OCI-LY7 (cell line): Measurements from ENCODE around the gene WIPF1. TPM values are rescaled to one million over a fixed set of nuclear protein-coding genes. Genes with fewer than 3 reads are reported as not detected.

Experiments used
- BruUV-seq: library from RNA; stranded (reverse); fragments of 400-500 nt; replicated peaks from 2 replicates; lab custom pipeline; 2021; lab: Mats Ljungman, UMichigan
- CTCF ChIA-PET: fragments of 300-600 bp; sonication (Branson Sonifier 250); formaldehyde crosslinking; loops from one replicate; lab custom pipeline; 2022; ENCODE audit warnings: antibody characterized with exemption; ENCODE audit not compliant: unreplicated experiment; lab: Charles Lee
- POLR2A ChIA-PET: fragments of 300-600 bp; sonication (Branson Sonifier 250); formaldehyde crosslinking; loops from one replicate; lab custom pipeline; 2022; ENCODE audit warnings: antibody characterized with exemption; lab: Charles Lee
- DNase-seq: peaks from one replicate; pipeline ENCODE4 v3.0.0-alpha.2; 2015; ENCODE audit warnings: low spot score
- H2AFZ ChIP-seq: fragments of 200-600 bp; sonication (generic), shearing (Covaris generic); 2 replicates; pipeline ENCODE4 v1.6.1; 2014; ENCODE audit warnings: mild to moderate bottlenecking, antibody characterized with exemption, low read length, moderate library complexity
- H3K27ac ChIP-seq: fragments of 200-600 bp; sonication (generic); 2 replicates; pipeline ENCODE4 v1.5.1; 2014; ENCODE audit warnings: mixed run types, low read depth, mild to moderate bottlenecking, moderate library complexity, low read length, inconsistent platforms; ENCODE audit not compliant: poor library complexity, severe bottlenecking
- H3K36me3 ChIP-seq: fragments of 200-600 bp; sonication (generic); 2 replicates; pipeline ENCODE4 v1.6.1; 2014; ENCODE audit warnings: mild to moderate bottlenecking, antibody characterized with exemption, low read length, moderate library complexity, mixed read lengths; ENCODE audit not compliant: insufficient read depth
- H3K4me1 ChIP-seq: fragments of 200-600 bp; sonication (generic); 2 replicates; pipeline ENCODE4 v1.5.1; 2014; ENCODE audit warnings: mild to moderate bottlenecking, low read length; ENCODE audit not compliant: insufficient read depth, poor library complexity, severe bottlenecking
- H3K4me2 ChIP-seq: fragments of 200-600 bp; sonication (generic); 2 replicates; pipeline ENCODE4 v1.6.1; 2014; ENCODE audit warnings: mild to moderate bottlenecking, low read length
- H3K4me3 ChIP-seq: fragments of 200-600 bp; sonication (generic); 2 replicates; pipeline ENCODE4 v1.5.1; 2014; ENCODE audit warnings: mild to moderate bottlenecking, low read depth, low read length; ENCODE audit not compliant: poor library complexity, severe bottlenecking
- H3K79me2 ChIP-seq: fragments of 200-600 bp; sonication (generic); 2 replicates; pipeline ENCODE4 v1.6.1; 2016; ENCODE audit warnings: low read depth, mild to moderate bottlenecking, low read length, moderate library complexity, mixed read lengths; ENCODE audit not compliant: insufficient read depth
- H3K9me2 ChIP-seq: fragments of 200-600 bp; sonication (generic); 2 replicates; pipeline ENCODE4 v1.6.1; 2016; ENCODE audit warnings: mild to moderate bottlenecking, low read length, mixed read lengths; ENCODE audit not compliant: insufficient read depth
- H3K9me3 ChIP-seq: fragments of 200-600 bp; sonication (generic); 2 replicates; pipeline ENCODE4 v1.6.1; 2014; ENCODE audit warnings: mild to moderate bottlenecking, mixed run types, low read length, mixed read lengths
- H4K20me1 ChIP-seq: fragments of 200-600 bp; sonication (generic); 2 replicates; pipeline ENCODE4 v1.6.1; 2014; ENCODE audit warnings: mild to moderate bottlenecking, antibody characterized with exemption, low read length, moderate library complexity, mixed read lengths; ENCODE audit not compliant: insufficient read depth
- CTCF ChIP-seq: fragments of 200-600 bp; sonication (generic); conservative IDR thresholded peaks from 2 replicates; pipeline ENCODE4 v1.5.1; 2014; ENCODE audit warnings: mild to moderate bottlenecking, antibody characterized with exemption, low read length, moderate library complexity, mixed read lengths
- EZH2phosphoT487 ChIP-seq: fragments of 200-600 bp; sonication (generic); IDR thresholded peaks from 2 replicates; pipeline ENCODE4 v1.6.1; 2018; ENCODE audit warnings: low read depth, borderline replicate concordance, mild to moderate bottlenecking, mixed run types, antibody characterized with exemption, low read length, moderate library complexity, mixed read lengths
- intact Hi-C: fragments of 100-400 bp; cut with micrococcal nuclease; formaldehyde crosslinking; loops from one replicate; pipeline ENCODE4 v1.10.0; 2022; ENCODE audit not compliant: unreplicated experiment
- total RNA-seq, 2 experiments: library from RNA; depleted of rRNA in 1 of 2; stranded (reverse); fragments of >200 nt in 1 of 2; shearing (Covaris generic) in 1 of 2; gene quantifications; 2 replicates each; pipeline ENCODE4 v1.2.3, GENCODE V29; 2014 to 2022

The WIPF1 gene
- total RNA-seq, 2 experiments from 2014 or later: 27.1 to 192 TPM

GRCh38 chr2:174586418-174587295, 10.9 kb downstream of the WIPF1 start:
- Histone ChIP-seq H3K79me2 (peaks cover 59% of the 10 kb centered on the region), H3K36me3 (peaks cover 81% of the 10 kb centered on the region), H3K4me2 (no peak overlapping the region), H2AFZ (no peak overlapping the region), H4K20me1 (no peaks in the 10 kb centered on the region), H3K4me1 (peaks cover 25% of the 10 kb centered on the region), H3K4me3 (no peak overlapping the region), H3K27ac (no peak overlapping the region), H3K9me3 (no peaks in the 10 kb centered on the region), H3K9me2 (no peaks in the 10 kb centered on the region)
- BruUV-seq: no TSS peak
- TF ChIP-seq EZH2phosphoT487 (no peak), CTCF (no peak)
- POLR2A ChIA-PET: interaction anchor here (0.8 to 0.9 kb wide), 2 partner anchors 12 to 15 kb away, joined by 3 read pairs; no protein-coding TSS in a partner anchor
- CTCF ChIA-PET: no interaction called here
- DNase-seq: no peak
- intact Hi-C loops: no loop called here

- no TSS peak for BruUV-seq
- Histone ChIP-seq H3K27ac (no peak overlapping the region), H3K4me2 (no peak overlapping the region), H2AFZ (no peak overlapping the region), H3K4me1 (peaks cover 16% of the 10 kb centered on the region), H3K79me2 (peaks cover 50% of the 10 kb centered on the region), H3K36me3 (peaks cover 81% of the 10 kb centered on the region), H3K9me2 (no peaks in the 10 kb centered on the region), H3K4me3 (no peak overlapping the region), H3K9me3 (no peaks in the 10 kb centered on the region), H4K20me1 (no peaks in the 10 kb centered on the region)
- intact Hi-C loops: no loop called here
- DNase-seq: no peak
- TF ChIP-seq EZH2phosphoT487 (no peak), CTCF (no peak)
- ChIA-PET CTCF (no interaction called here), POLR2A (interaction anchor here (0.8 kb wide), 1 partner anchor 13 kb away, joined by 3 read pairs; no protein-coding TSS in a partner anchor)
These were observed 11.8 kb downstream of the WIPF1 start for GRCh38 chr2:174585657-174586252.
